ENCODE results near the gene NACAD.

NACAD gene

GRCh38 chr7:45067582-45067981 is 21.2 kb downstream of the NACAD start:
- no peak for DNase-seq (ENCODE audit: low read depth)
- TF ChIP-seq CTCF (conservative IDR thresholded peaks at IDR 0.05; ENCODE audit: low read length) = no peak
- no peak overlapping the region for H3K4me3 ChIP-seq (ENCODE audit: low read length)

- no peak overlapping the region for H3K4me3 ChIP-seq (ENCODE audit: low read length)
- DNase-seq (ENCODE audit: low read depth) = no peak
- TF ChIP-seq CTCF (conservative IDR thresholded peaks at IDR 0.05; ENCODE audit: low read length) = no peak
These were observed 22.4 kb downstream of the NACAD start for GRCh38 chr7:45066409-45066808.

GRCh38 chr7:45065031-45065995 is 23.5 kb downstream of the NACAD start:
- TF ChIP-seq CTCF (conservative IDR thresholded peaks at IDR 0.05; ENCODE audit: low read length) = no peak
- no peak for DNase-seq (ENCODE audit: low read depth)
- H3K4me3 ChIP-seq (ENCODE audit: low read length) = no peak overlapping the region

GRCh38 chr7:45064047-45064725 is 24.6 kb downstream of the NACAD start:
- no peak overlapping the region for H3K4me3 ChIP-seq (ENCODE audit: low read length)
- TF ChIP-seq CTCF (conservative IDR thresholded peaks at IDR 0.05; ENCODE audit: low read length) = no peak
- DNase-seq (ENCODE audit: low read depth) = no peak

GRCh38 chr7:45061806-45062425 is 26.9 kb downstream of the NACAD start:
- H3K4me3 ChIP-seq (ENCODE audit: low read length) = no peak overlapping the region
- TF ChIP-seq CTCF (conservative IDR thresholded peaks at IDR 0.05; ENCODE audit: low read length) = no peak
- DNase-seq (ENCODE audit: low read depth) = no peak

- DNase-seq (ENCODE audit: low read depth) = no peak
- no peak for TF ChIP-seq CTCF (conservative IDR thresholded peaks at IDR 0.05; ENCODE audit: low read length)
- H3K4me3 ChIP-seq (ENCODE audit: low read length) = no peak overlapping the region
These were observed 27.4 kb downstream of the NACAD start for GRCh38 chr7:45061352-45061751.
